PC-3 (cell line): Measurements from ENCODE around the gene OPHN1. TPM values are rescaled to one million over a fixed set of nuclear protein-coding genes. Genes with fewer than 3 reads are reported as not detected.

Experiments used
- ATAC-seq: fragments of 200-7000 bp; cut with Tn5 transposase; 2 replicates; pipeline ENCODE4 v1.9.1; 2020; ENCODE audit warnings: mild to moderate bottlenecking, moderate library complexity
- BruUV-seq: library from RNA; stranded (reverse); fragments of 400-500 nt; replicated peaks from 2 replicates; lab custom pipeline; 2021; lab: Mats Ljungman, UMichigan
- CTCF ChIA-PET: fragments of 300-600 bp; sonication (Branson Sonifier 250); formaldehyde crosslinking; loops from one replicate; lab custom pipeline; 2022; ENCODE audit warnings: antibody characterized with exemption; lab: Charles Lee
- POLR2A ChIA-PET: fragments of 300-600 bp; sonication (Branson Sonifier 250); formaldehyde crosslinking; loops from one replicate; lab custom pipeline; 2022; ENCODE audit warnings: antibody characterized with exemption; ENCODE audit not compliant: unreplicated experiment; lab: Charles Lee
- DNase-seq: peaks from one replicate; pipeline ENCODE4 v3.0.0-alpha.2; 2015
- H2AFZ ChIP-seq: fragments of 300-600 bp; sonication (generic); 2 replicates; pipeline ENCODE4 v1.6.0; 2016; ENCODE audit warnings: antibody characterized with exemption, low read length
- H3F3A ChIP-seq: fragments of 300-600 bp; sonication (generic); one replicate; pipeline ENCODE4 v1.6.0; 2017; ENCODE audit warnings: antibody characterized with exemption, low read length, control low read depth, mild to moderate bottlenecking; ENCODE audit not compliant: unreplicated experiment
- H3K27ac ChIP-seq: fragments of 300-600 bp; sonication (generic); 2 replicates; pipeline ENCODE4 v1.5.1; 2016; ENCODE audit warnings: mild to moderate bottlenecking, low read length
- H3K27me3 ChIP-seq: fragments of 300-600 bp; sonication (generic); 2 replicates; pipeline ENCODE4 v1.6.1; 2016; ENCODE audit warnings: low read length, mixed read lengths
- H3K36me3 ChIP-seq: fragments of 300-600 bp; sonication (generic); 2 replicates; pipeline ENCODE4 v1.6.1; 2016; ENCODE audit warnings: low read depth, mixed run types, low read length, mixed read lengths
- H3K4me1 ChIP-seq: fragments of 300-600 bp; sonication (generic); 2 replicates; pipeline ENCODE4 v1.5.1; 2016; ENCODE audit warnings: low read length; ENCODE audit not compliant: insufficient read depth
- H3K4me2 ChIP-seq: fragments of 300-600 bp; sonication (generic); 2 replicates; pipeline ENCODE4 v1.6.0; 2016; ENCODE audit warnings: low read length
- H3K4me3 ChIP-seq: fragments of 300-600 bp; sonication (generic); 2 replicates; pipeline ENCODE4 v1.5.1; 2016; ENCODE audit warnings: mild to moderate bottlenecking, low read length, mixed read lengths
- H3K79me2 ChIP-seq: fragments of 300-600 bp; sonication (generic); 2 replicates; pipeline ENCODE4 v1.6.1; 2017; ENCODE audit warnings: low read length, mixed read lengths
- H3K9ac ChIP-seq: fragments of 300-600 bp; sonication (generic); 2 replicates; pipeline ENCODE4 v1.6.0; 2016; ENCODE audit warnings: mild to moderate bottlenecking, low read length
- H3K9me2 ChIP-seq: fragments of 300-600 bp; sonication (generic); replicated peaks from 2 replicates; pipeline ENCODE4 v1.6.1; 2016; ENCODE audit warnings: mixed run types, low read length, mixed read lengths
- H3K9me3 ChIP-seq: fragments of 300-600 bp; sonication (generic); 2 replicates; pipeline ENCODE4 v1.6.1; 2016; ENCODE audit warnings: low read length, mixed read lengths
- H4K20me1 ChIP-seq: fragments of 300-600 bp; sonication (generic); 2 replicates; pipeline ENCODE4 v1.6.1; 2016; ENCODE audit warnings: low read length, mixed read lengths
- CTCF ChIP-seq: fragments of 300-600 bp; sonication (generic); conservative IDR thresholded peaks from 2 replicates; pipeline ENCODE4 v1.5.1; 2017; ENCODE audit warnings: antibody characterized with exemption, low read depth, mild to moderate bottlenecking, low read length
- EZH2 ChIP-seq: fragments of 300-600 bp; sonication (generic); IDR thresholded peaks from one replicate; pipeline ENCODE4 v1.6.1; 2017; ENCODE audit warnings: antibody characterized with exemption, mild to moderate bottlenecking, low read length; ENCODE audit not compliant: unreplicated experiment
- EZH2phosphoT487 ChIP-seq: fragments of 300-600 bp; sonication (generic); IDR thresholded peaks from 2 replicates; pipeline ENCODE4 v1.6.1; 2018; ENCODE audit warnings: mild to moderate bottlenecking, antibody characterized with exemption, low read length, borderline replicate concordance
- intact Hi-C: fragments of 100-400 bp; cut with micrococcal nuclease; formaldehyde crosslinking; loops from 2 replicates; pipeline ENCODE4 v1.9.0; 2023
- total RNA-seq: library from RNA; depleted of rRNA; stranded (reverse); fragments of >200 nt; gene quantifications from 2 replicates; pipeline ENCODE4 v1.2.3, GENCODE V29; 2014

The OPHN1 gene
- total RNA-seq, 1 experiment from 2014 or later = 6.0 TPM

GRCh38 chrX:68249401-68249831 lies 183.9 kb downstream of the OPHN1 start:
- TF ChIP-seq CTCF (no peak), EZH2phosphoT487 (no peak), EZH2 (no peak)
- H3K4me1 ChIP-seq = peaks cover 1% of the 10 kb centered on the region; the same call in 1 of the 2 replicates
- ChIA-PET POLR2A (no interaction called here), CTCF (no interaction called here)
- no TSS peak for BruUV-seq
- ATAC-seq (no peak), DNase-seq (no peak)
- no peak overlapping the region for H3K4me2 ChIP-seq
- intact Hi-C loops = no loop called here
- H3K27me3 ChIP-seq = no peaks in the 10 kb centered on the region
- no peak overlapping the region for H3K4me3 ChIP-seq
- no peaks in the 10 kb centered on the region for H4K20me1 ChIP-seq
- no peaks in the 10 kb centered on the region for H3K36me3 ChIP-seq
- no peak overlapping the region for H2AFZ ChIP-seq
- H3K9me3 ChIP-seq = no peaks in the 10 kb centered on the region
- H3F3A ChIP-seq = no peaks in the 10 kb centered on the region
- no peaks in the 10 kb centered on the region for H3K79me2 ChIP-seq
- no peak overlapping the region for H3K27ac ChIP-seq
- H3K9ac ChIP-seq = no peak overlapping the region
- no peaks in the 10 kb centered on the region for H3K9me2 ChIP-seq

- H3K79me2 ChIP-seq = no peaks in the 10 kb centered on the region
- DNase-seq (peak; percentile 43), ATAC-seq (no peak)
- no peaks in the 10 kb centered on the region for H3K27me3 ChIP-seq
- H4K20me1 ChIP-seq = no peaks in the 10 kb centered on the region
- no peaks in the 10 kb centered on the region for H3K4me1 ChIP-seq
- no peaks in the 10 kb centered on the region for H3K36me3 ChIP-seq
- no peak overlapping the region for H3K9ac ChIP-seq
- ChIA-PET POLR2A (no interaction called here), CTCF (no interaction called here)
- H3K9me3 ChIP-seq = no peaks in the 10 kb centered on the region
- H2AFZ ChIP-seq = no peak overlapping the region
- H3K4me3 ChIP-seq = no peak overlapping the region
- H3K4me2 ChIP-seq = no peak overlapping the region
- no peak overlapping the region for H3K27ac ChIP-seq
- no peaks in the 10 kb centered on the region for H3F3A ChIP-seq
- H3K9me2 ChIP-seq = no peaks in the 10 kb centered on the region
- TF ChIP-seq CTCF = peak; percentile 78
- no peak for TF ChIP-seq EZH2
- TF ChIP-seq EZH2phosphoT487 = no peak
- intact Hi-C loops = loop anchor here (10.0 kb wide), 1 partner anchor 56 kb away; no protein-coding TSS in a partner anchor
- no TSS peak for BruUV-seq
Measured at GRCh38 chrX:68238568-68238967, 194.7 kb downstream of the OPHN1 start.

GRCh38 chrX:68234171-68234910 lies 199.0 kb downstream of the OPHN1 start:
- Histone ChIP-seq H2AFZ (no peak overlapping the region), H3F3A (no peaks in the 10 kb centered on the region), H3K9me2 (no peaks in the 10 kb centered on the region), H3K4me1 (no peaks in the 10 kb centered on the region), H3K9ac (no peak overlapping the region), H3K4me3 (no peak overlapping the region), H3K27ac (no peak overlapping the region), H3K36me3 (no peaks in the 10 kb centered on the region), H4K20me1 (no peaks in the 10 kb centered on the region), H3K4me2 (no peak overlapping the region), H3K79me2 (no peaks in the 10 kb centered on the region), H3K27me3 (no peaks in the 10 kb centered on the region), H3K9me3 (no peaks in the 10 kb centered on the region)
- DNase-seq (no peak), ATAC-seq (no peak)
- intact Hi-C loops = loop anchor here (10.0 kb wide), 1 partner anchor 60 kb away; no protein-coding TSS in a partner anchor
- BruUV-seq = no TSS peak
- TF ChIP-seq EZH2 (no peak), CTCF (no peak), EZH2phosphoT487 (no peak)
- ChIA-PET POLR2A (no interaction called here), CTCF (no interaction called here)
